WTC11 (cell line): Measurements from ENCODE around the gene MDGA2.

Source experiments
- ARID4B ChIP-seq: sonication (generic); formaldehyde crosslinking; IDR thresholded peaks from 2 replicates; pipeline ENCODE4 v1.8.0; 2023; ENCODE audit warnings: missing genetic modification reagents, mild to moderate bottlenecking, borderline replicate concordance
- CREB1 ChIP-seq: sonication (generic); formaldehyde crosslinking; IDR thresholded peaks from 2 replicates; pipeline ENCODE4 v1.8.0; 2023; ENCODE audit warnings: mild to moderate bottlenecking, missing genetic modification reagents
- CREM ChIP-seq: sonication (generic); formaldehyde crosslinking; IDR thresholded peaks from 2 replicates; pipeline ENCODE4 v1.8.1; 2022; ENCODE audit warnings: mild to moderate bottlenecking, missing genetic modification reagents, moderate library complexity
- CTCF ChIP-seq: fragments of 200-600 bp; IDR thresholded peaks from 2 replicates; pipeline ENCODE4 v1.8.0; 2022; ENCODE audit warnings: antibody characterized with exemption
- E2F1 ChIP-seq: sonication (generic); formaldehyde crosslinking; IDR thresholded peaks from 2 replicates; pipeline ENCODE4 v1.8.0; 2022; ENCODE audit warnings: mild to moderate bottlenecking, missing genetic modification reagents
- FOXP4 ChIP-seq: sonication (generic); formaldehyde crosslinking; IDR thresholded peaks from 2 replicates; pipeline ENCODE4 v1.8.0; 2022; ENCODE audit warnings: mild to moderate bottlenecking, missing genetic modification reagents
- NR1H2 ChIP-seq: sonication (generic); formaldehyde crosslinking; IDR thresholded peaks from 2 replicates; pipeline ENCODE4 v1.9.0; 2021; ENCODE audit warnings: mild to moderate bottlenecking, moderate library complexity, missing genetic modification reagents
- USF2 ChIP-seq: sonication (generic); formaldehyde crosslinking; IDR thresholded peaks from 2 replicates; pipeline ENCODE4 v1.8.1; 2023; ENCODE audit warnings: mild to moderate bottlenecking, missing genetic modification reagents, moderate library complexity
- ZBTB21 ChIP-seq: sonication (generic); formaldehyde crosslinking; IDR thresholded peaks from 2 replicates; pipeline ENCODE4 v1.8.1; 2023; ENCODE audit warnings: mild to moderate bottlenecking, missing genetic modification reagents, borderline replicate concordance

- TF ChIP-seq CREB1 (CRISPR knock-in tag) (no peak), ZBTB21 (CRISPR knock-in tag) (no peak), CREM (CRISPR knock-in tag) (no peak), CTCF (no peak), FOXP4 (CRISPR knock-in tag) (no peak), E2F1 (CRISPR knock-in tag) (no peak), NR1H2 (CRISPR knock-in tag) (no peak), USF2 (CRISPR knock-in tag) (no peak), ARID4B (CRISPR knock-in tag) (no peak)
Observed at GRCh38 chr14:46973295-46973694, 702.1 kb downstream of the MDGA2 start.
